Measurements from ENCODE around the gene FAM13A.

DNA sequence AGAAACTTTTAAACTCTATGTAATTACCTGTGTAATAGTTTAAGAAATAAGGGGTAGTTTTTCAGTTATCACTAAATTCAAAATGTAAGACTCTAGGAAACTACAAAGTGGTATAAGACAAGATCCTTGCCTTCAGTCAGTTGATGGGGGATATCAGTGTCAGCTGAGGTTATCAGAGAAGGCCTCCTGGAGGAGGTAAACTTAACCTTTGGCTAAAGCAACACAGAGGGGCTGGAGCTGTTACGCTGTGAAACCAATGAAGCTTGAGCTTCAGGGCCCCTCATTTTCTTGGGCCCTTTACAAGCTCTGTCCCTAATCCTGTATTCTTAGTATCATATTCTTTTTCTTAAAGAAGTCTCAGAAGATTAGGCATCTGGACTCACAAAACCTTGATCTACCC, 35.9 kb downstream of the FAM13A start:
- no peak for TF ChIP-seq CTCF (IDR thresholded peaks at IDR 0.05; ENCODE audit: extremely low read depth in 1 of 2, insufficient read depth in 1 of 2, low read depth in 1 of 2, low read length in 2 of 2)
- TF ChIP-seq POLR2AphosphoS5 (IDR thresholded peaks at IDR 0.05; ENCODE audit: insufficient read depth, low read depth, low read length), result no peak
- no peak for TF ChIP-seq EZH2 (IDR thresholded peaks at IDR 0.05; ENCODE audit: borderline replicate concordance, low read depth, low read length, severe bottlenecking)
- no peak for TF ChIP-seq JUN (IDR thresholded peaks at IDR 0.05; ENCODE audit: borderline replicate concordance, insufficient read depth, insufficient read length, low read depth)
- no peak for TF ChIP-seq MYC (IDR thresholded peaks at IDR 0.05; ENCODE audit: low read depth, low read length)
